IPS-18a (cell line): ENCODE results near the gene RPLP2.
A peak's percentile ranks its signal among the peaks of the same experiment; 100 is the strongest.

Source experiments
- H3K27ac ChIP-seq: one replicate; pipeline ENCODE4 v1.5.1; 2013; ENCODE audit warnings: low read length
- H3K27me3 ChIP-seq: one replicate; pipeline ENCODE4 v1.6.1; 2013; ENCODE audit warnings: mild to moderate bottlenecking, low read length; ENCODE audit not compliant: control insufficient read depth, insufficient read depth
- H3K36me3 ChIP-seq: one replicate; pipeline ENCODE4 v1.6.1; 2013; ENCODE audit warnings: low read depth, low read length; ENCODE audit not compliant: control insufficient read depth
- H3K4me1 ChIP-seq: one replicate; pipeline ENCODE4 v1.6.1; 2013; ENCODE audit warnings: low read depth, low read length; ENCODE audit not compliant: control insufficient read depth
- H3K4me3 ChIP-seq: one replicate; pipeline ENCODE4 v1.5.1; 2013; ENCODE audit warnings: low read length
- H3K9ac ChIP-seq: one replicate; pipeline ENCODE4 v1.6.1; 2013; ENCODE audit warnings: mild to moderate bottlenecking, low read length, moderate library complexity
- H3K9me3 ChIP-seq: one replicate; pipeline ENCODE4 v1.6.1; 2013; ENCODE audit warnings: low read depth, low read length; ENCODE audit not compliant: control insufficient read depth

The RPLP2 gene

GRCh38 chr11:825366-826226 is 15.8 kb downstream of the RPLP2 start:
- H3K36me3 ChIP-seq = no peaks in the 10 kb centered on the region
- H3K27me3 ChIP-seq = peaks cover 55% of the 10 kb centered on the region
- no peak overlapping the region for H3K9ac ChIP-seq
- no peak overlapping the region for H3K27ac ChIP-seq
- H3K4me1 ChIP-seq = peaks cover 22% of the 10 kb centered on the region
- H3K9me3 ChIP-seq = no peaks in the 10 kb centered on the region
- no peak overlapping the region for H3K4me3 ChIP-seq

GRCh38 chr11:826227-826621 is 16.5 kb downstream of the RPLP2 start:
- Histone ChIP-seq H3K27ac (no peak overlapping the region), H3K9me3 (no peaks in the 10 kb centered on the region), H3K4me1 (peaks cover 25% of the 10 kb centered on the region), H3K36me3 (no peaks in the 10 kb centered on the region), H3K9ac (no peak overlapping the region), H3K4me3 (no peak overlapping the region), H3K27me3 (peaks cover 61% of the 10 kb centered on the region)

DNA sequence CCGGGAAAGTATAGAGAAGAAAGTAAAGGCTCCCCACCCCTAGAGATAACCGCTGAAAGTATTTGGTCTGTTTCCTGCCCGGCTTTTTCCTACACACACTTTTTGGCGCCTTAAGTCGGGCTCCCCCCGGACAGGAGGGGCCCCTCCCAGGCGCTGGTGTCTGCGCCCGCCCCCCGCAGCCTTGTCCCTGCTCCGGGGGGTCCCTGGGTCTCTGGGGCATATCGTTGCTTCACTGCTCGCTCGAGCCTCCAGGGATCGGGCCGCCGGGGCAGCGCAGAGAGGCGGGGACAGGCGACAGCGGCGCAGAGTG is 17.0 kb downstream of the RPLP2 start:
- H3K27me3 ChIP-seq = peaks cover 66% of the 10 kb centered on the region
- no peak overlapping the region for H3K9ac ChIP-seq
- peaks cover 31% of the 10 kb centered on the region for H3K4me1 ChIP-seq
- no peak overlapping the region for H3K27ac ChIP-seq
- H3K36me3 ChIP-seq = no peaks in the 10 kb centered on the region
- peak overlapping the region; percentile 46 for H3K4me3 ChIP-seq
- H3K9me3 ChIP-seq = no peaks in the 10 kb centered on the region

- Histone ChIP-seq H3K9me3 (no peaks in the 10 kb centered on the region), H3K4me1 (peaks cover 36% of the 10 kb centered on the region), H3K4me3 (peak overlapping the region; percentile 46), H3K36me3 (no peaks in the 10 kb centered on the region), H3K9ac (peak overlapping the region; percentile 12), H3K27me3 (peaks cover 72% of the 10 kb centered on the region), H3K27ac (no peak overlapping the region)
Measured at GRCh38 chr11:827146-827896, 17.6 kb downstream of the RPLP2 start.

DNA sequence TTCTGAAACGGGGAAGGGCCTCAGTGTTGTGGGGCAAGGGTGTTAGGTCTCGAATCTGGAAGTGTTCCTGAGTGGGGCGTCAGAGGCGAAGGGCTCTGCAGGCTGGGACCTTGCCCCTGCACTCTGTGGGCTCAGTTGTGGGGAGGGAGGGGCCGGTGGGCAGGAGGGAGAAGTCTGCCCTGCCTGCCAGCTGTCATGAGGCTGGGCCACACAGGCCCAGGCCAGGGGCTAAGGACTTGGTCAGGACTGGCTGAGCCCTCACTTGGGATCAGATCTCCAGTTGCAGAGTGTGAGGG is 18.1 kb downstream of the RPLP2 start, which contains the start of gene CRACR2B:
Gene CRACR2B (plus strand): TSS at position 23 of the 296 bp plus-strand sequence. CDS start 689 bp downstream, outside the sequence.
- Histone ChIP-seq H3K4me1 (peaks cover 37% of the 10 kb centered on the region), H3K9ac (peak within 1 kb of the TSS; percentile 12), H3K9me3 (no peaks in the 10 kb centered on the region), H3K36me3 (no peaks in the 10 kb centered on the region), H3K4me3 (peak within 1 kb of the TSS; percentile 52), H3K27ac (no peak within 1 kb of the TSS), H3K27me3 (peaks cover 74% of the 10 kb centered on the region)

DNA sequence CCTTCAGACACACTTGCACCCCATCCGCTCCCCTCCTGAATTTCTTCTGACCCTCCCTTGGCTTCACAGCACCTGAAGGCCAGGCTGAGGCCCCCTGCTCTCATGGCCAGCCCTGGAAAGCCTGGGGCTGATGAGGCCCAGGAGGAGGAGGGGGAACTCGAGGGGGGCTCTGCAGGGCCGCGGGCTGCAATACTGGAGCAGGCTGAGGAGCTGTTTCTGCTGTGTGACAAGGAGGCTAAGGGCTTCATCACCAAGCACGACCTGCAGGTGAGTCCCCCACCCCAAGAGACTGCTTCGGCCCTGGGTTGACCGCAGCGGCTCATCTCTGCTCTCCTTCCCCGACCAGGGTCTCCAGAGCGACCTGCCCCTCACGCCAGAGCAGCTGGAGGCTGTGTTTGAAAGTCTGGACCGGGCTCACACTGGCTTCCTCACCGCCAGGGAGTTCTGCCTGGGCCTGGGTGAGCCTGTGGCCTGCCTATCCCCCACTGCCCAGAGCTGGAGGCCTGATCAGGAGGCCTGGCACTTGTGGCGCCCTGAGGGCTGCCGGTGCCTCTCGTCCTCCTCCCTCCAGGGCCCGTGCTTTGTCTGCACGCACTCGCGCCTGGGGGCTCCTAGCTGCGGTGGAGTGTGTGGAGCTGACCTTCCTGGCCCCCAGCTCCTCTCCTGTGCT is 18.9 kb downstream of the RPLP2 start:
- Histone ChIP-seq H3K9ac (no peak overlapping the region), H3K27ac (no peak overlapping the region), H3K4me3 (peak overlapping the region; percentile 52), H3K9me3 (no peaks in the 10 kb centered on the region), H3K4me1 (peaks cover 38% of the 10 kb centered on the region), H3K36me3 (no peaks in the 10 kb centered on the region), H3K27me3 (peaks cover 79% of the 10 kb centered on the region)

- Histone ChIP-seq H3K27ac (no peak overlapping the region), H3K4me3 (peak overlapping the region; percentile 52), H3K9ac (no peak overlapping the region), H3K27me3 (peaks cover 86% of the 10 kb centered on the region), H3K36me3 (no peaks in the 10 kb centered on the region), H3K9me3 (no peaks in the 10 kb centered on the region), H3K4me1 (peaks cover 41% of the 10 kb centered on the region)
Measured at GRCh38 chr11:829176-829846, 19.5 kb downstream of the RPLP2 start.

GRCh38 chr11:829847-830294 is 20.1 kb downstream of the RPLP2 start:
- Histone ChIP-seq H3K4me3 (peak overlapping the region; percentile 52), H3K27me3 (peaks cover 92% of the 10 kb centered on the region), H3K27ac (no peak overlapping the region), H3K4me1 (peaks cover 41% of the 10 kb centered on the region), H3K36me3 (no peaks in the 10 kb centered on the region), H3K9me3 (no peaks in the 10 kb centered on the region), H3K9ac (no peak overlapping the region)

DNA sequence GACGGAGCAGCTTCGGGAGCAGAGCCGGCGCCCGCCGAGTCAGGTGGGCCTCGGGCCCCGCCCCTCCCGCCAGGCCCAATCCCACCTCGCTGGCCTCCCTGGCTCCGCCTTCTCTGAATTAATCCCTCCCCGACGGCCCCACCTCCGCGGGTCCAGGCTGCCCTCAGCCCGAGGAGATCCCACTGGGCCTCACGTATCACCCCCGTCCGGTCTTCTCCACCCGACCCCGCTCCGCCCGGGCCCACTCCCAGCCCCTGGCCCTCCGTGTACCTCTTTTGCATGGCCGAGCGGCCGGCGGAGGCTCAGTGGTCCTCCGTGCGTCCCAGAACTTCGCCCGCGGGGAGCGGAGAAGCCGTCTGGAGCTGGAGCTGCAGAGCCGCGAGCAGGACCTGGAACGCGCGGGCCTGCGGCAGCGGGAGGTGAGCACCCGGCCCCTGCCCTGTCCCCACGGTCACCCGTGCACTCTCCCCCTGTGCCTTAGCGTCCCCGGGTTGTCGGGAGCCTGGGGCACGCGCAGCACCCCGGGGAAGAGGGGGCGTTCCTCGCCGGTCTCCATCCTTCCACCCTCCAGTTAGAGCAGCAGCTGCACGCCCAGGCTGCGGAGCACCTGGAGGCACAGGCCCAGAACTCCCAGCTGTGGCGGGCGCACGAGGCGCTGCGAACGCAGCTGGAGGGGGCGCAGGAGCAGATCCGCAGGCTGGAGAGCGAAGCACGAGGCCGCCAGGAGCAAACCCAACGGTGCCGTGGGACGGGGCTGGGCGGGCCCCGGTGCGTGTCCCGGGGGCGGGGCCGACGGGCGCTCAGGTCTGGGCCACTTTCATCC is 20.7 kb downstream of the RPLP2 start:
- Histone ChIP-seq H3K27ac (no peak overlapping the region), H3K4me3 (peak overlapping the region; percentile 52), H3K9me3 (no peaks in the 10 kb centered on the region), H3K4me1 (peaks cover 41% of the 10 kb centered on the region), H3K9ac (no peak overlapping the region), H3K36me3 (no peaks in the 10 kb centered on the region), H3K27me3 (peaks cover 88% of the 10 kb centered on the region)

DNA sequence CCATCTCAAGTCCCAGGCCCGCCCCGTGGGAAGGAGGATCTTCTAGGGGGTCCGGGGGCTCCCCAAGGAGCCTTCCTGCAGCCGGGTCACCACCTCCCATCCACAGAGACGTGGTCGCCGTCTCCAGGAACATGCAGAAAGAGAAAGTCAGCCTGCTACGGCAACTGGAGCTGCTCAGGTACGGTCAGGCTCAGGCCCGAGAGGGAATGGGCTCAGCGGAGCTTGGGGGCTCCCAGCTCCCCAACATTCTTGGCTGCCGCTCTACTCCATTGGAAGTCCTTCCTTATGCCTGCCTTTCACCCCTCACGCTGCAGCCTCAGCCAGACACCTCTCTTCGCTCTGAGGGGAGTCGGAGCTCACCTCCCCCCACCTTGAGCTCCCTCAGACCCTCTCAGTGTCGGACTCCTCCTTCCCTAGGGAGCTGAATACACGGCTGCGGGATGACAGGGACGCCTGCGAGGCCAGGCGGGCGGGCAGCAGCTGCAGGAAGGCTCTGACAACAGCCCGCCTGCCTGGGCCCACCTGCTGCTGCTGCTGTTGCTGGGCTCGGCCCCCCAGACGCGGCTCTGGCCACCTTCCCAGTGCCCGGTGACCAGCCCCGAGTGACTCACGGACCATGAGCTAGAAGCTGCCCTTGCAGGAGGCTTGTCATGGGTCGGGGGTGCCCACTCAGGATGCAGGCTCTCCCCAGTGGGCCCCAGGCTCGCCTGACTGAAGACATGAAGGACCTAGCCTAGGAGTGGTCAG is 21.5 kb downstream of the RPLP2 start:
- H3K27me3 ChIP-seq = peaks cover 80% of the 10 kb centered on the region
- H3K4me3 ChIP-seq = peak overlapping the region; percentile 50
- H3K9me3 ChIP-seq = no peaks in the 10 kb centered on the region
- H3K9ac ChIP-seq = no peak overlapping the region
- no peaks in the 10 kb centered on the region for H3K36me3 ChIP-seq
- H3K27ac ChIP-seq = no peak overlapping the region
- peaks cover 41% of the 10 kb centered on the region for H3K4me1 ChIP-seq
